Measurements from ENCODE around the gene ACSS1.

The ACSS1 gene

GRCh38 chr20:25058847-25059810 is 1.2 kb upstream of the ACSS1 start:
- no peak for DNase-seq (ENCODE audit: low read depth)

- DNase-seq (ENCODE audit: low read depth), result peak; percentile 70
Measured at GRCh38 chr20:25057234-25058050, 497 bp downstream of the ACSS1 start.

- DNase-seq (ENCODE audit: low read depth), result no peak
Measured at GRCh38 chr20:25056690-25057233, 1.2 kb downstream of the ACSS1 start.

- DNase-seq (ENCODE audit: low read depth), result no peak
Measured at GRCh38 chr20:25055711-25056495, 2.0 kb downstream of the ACSS1 start.

GRCh38 chr20:25054995-25055629 is 2.8 kb downstream of the ACSS1 start:
- no peak for DNase-seq (ENCODE audit: low read depth)

- no peak for DNase-seq (ENCODE audit: low read depth)
Measured at GRCh38 chr20:25054096-25054820, 3.7 kb downstream of the ACSS1 start.

GRCh38 chr20:25053255-25054031 is 4.5 kb downstream of the ACSS1 start:
- no peak for DNase-seq (ENCODE audit: low read depth)

- DNase-seq (ENCODE audit: low read depth), result no peak
Measured at GRCh38 chr20:25052255-25053194, 5.4 kb downstream of the ACSS1 start.

GRCh38 chr20:25051386-25052155 is 6.4 kb downstream of the ACSS1 start:
- no peak for DNase-seq (ENCODE audit: low read depth)

- no peak for DNase-seq (ENCODE audit: low read depth)
Measured at GRCh38 chr20:25050501-25051350, 7.2 kb downstream of the ACSS1 start.

GRCh38 chr20:25050082-25050481 is 7.9 kb downstream of the ACSS1 start:
- DNase-seq (ENCODE audit: low read depth), result no peak

- DNase-seq (ENCODE audit: low read depth), result no peak
Measured at GRCh38 chr20:25049261-25050060, 8.5 kb downstream of the ACSS1 start.

GRCh38 chr20:25048519-25048952 is 9.4 kb downstream of the ACSS1 start:
- DNase-seq (ENCODE audit: low read depth), result no peak

GRCh38 chr20:25047766-25048165 is 10.2 kb downstream of the ACSS1 start:
- no peak for DNase-seq (ENCODE audit: low read depth)

- no peak for DNase-seq (ENCODE audit: low read depth)
Measured at GRCh38 chr20:25046736-25047666, 10.9 kb downstream of the ACSS1 start.
